Tibial nerve (tissue), 4 donors: ENCODE measurements around the gene FLNC. TPM values are rescaled to one million over a fixed set of nuclear protein-coding genes. Genes with fewer than 3 reads are reported as not detected.

ENCODE experiments used
- DNase-seq, 2 donors: peaks; one replicate each; pipeline ENCODE4 v3.0.0-alpha.2; 2019; ENCODE audit warnings: low spot score in 2 of 2
- H3K27ac ChIP-seq, 4 donors: fragments of 200-600 bp; sonication (generic) in 3 of 4; one replicate each; pipeline ENCODE4 v1.5.1; 2017 to 2019; ENCODE audit warnings: mild to moderate bottlenecking in 1 of 4
- H3K27me3 ChIP-seq, 2 donors: fragments of 200-600 bp; sonication (generic) in 1 of 2; one replicate each; pipeline versions ENCODE4 v1.5.1 to v1.6.0; 2017 to 2019
- H3K36me3 ChIP-seq, 3 donors: fragments of 200-600 bp; sonication (generic); one replicate each; pipeline ENCODE4 v1.5.1; 2018 to 2019
- H3K4me1 ChIP-seq, 4 donors: fragments of 200-600 bp; sonication (generic) in 3 of 4; one replicate each; pipeline ENCODE4 v1.5.1; 2017 to 2019
- H3K4me3 ChIP-seq, 4 donors: fragments of 200-600 bp; sonication (generic) in 3 of 4; one replicate each; pipeline ENCODE4 v1.5.1; 2017 to 2019; ENCODE audit warnings: mild to moderate bottlenecking in 1 of 4, moderate library complexity in 1 of 4
- H3K9me3 ChIP-seq, 4 donors: fragments of 200-600 bp; sonication (generic) in 3 of 4; one replicate each; pipeline ENCODE4 v1.5.1; 2017 to 2019
- CTCF ChIP-seq, 5 experiments: fragments of 200-600 bp in 3 of 5; fragments of 450-650 bp in 2 of 5; sonication (generic) in 3 of 5; IDR thresholded peaks; one replicate each; pipeline ENCODE4 v1.5.1; 2016 to 2019; ENCODE audit warnings: antibody characterized with exemption in 5 of 5, mild to moderate bottlenecking in 3 of 5, moderate library complexity in 2 of 5
- EP300 ChIP-seq, 2 donors: sonication (generic); formaldehyde crosslinking; IDR thresholded peaks; one replicate each; pipeline ENCODE4 v1.6.1; 2017; ENCODE audit warnings: antibody characterized with exemption in 2 of 2, mild to moderate bottlenecking in 1 of 2
- POLR2A ChIP-seq, 2 donors: fragments of 450-650 bp; IDR thresholded peaks; one replicate each; pipeline ENCODE4 v1.6.1; 2017; ENCODE audit warnings: antibody characterized with exemption in 2 of 2, mild to moderate bottlenecking in 2 of 2, moderate library complexity in 2 of 2
- WGBS, 2 donors: methylation state at CpG; one replicate each; pipeline ENCODE4 v1.1.5; 2018; 5-methylcytosine and 5-hydroxymethylcytosine counted together
- total RNA-seq, 4 donors: library from RNA; depleted of rRNA; stranded (reverse); fragments of >200 nt; gene quantifications; one replicate each; pipeline ENCODE4 v1.1.0, GENCODE V29; 2016

Gene FLNC
- total RNA-seq, 4 donors from 2014 or later = 5.5 to 13.5 (median 9.0) TPM

- Histone ChIP-seq H3K36me3 (peaks cover 0 to 71% (median 0%) of the 10 kb centered on the region in 3 donors), H3K27ac (no peak overlapping the region), H3K27me3 (no peaks in the 10 kb centered on the region), H3K4me3 (no peak overlapping the region), H3K4me1 (peaks cover 0 to 5% (median 1%) of the 10 kb centered on the region in 4 donors), H3K9me3 (no peaks in the 10 kb centered on the region)
- DNase-seq = no peak
- TF ChIP-seq POLR2A (IDR thresholded peaks at IDR 0.05) (no peak), CTCF (IDR thresholded peaks at IDR 0.05) (no peak), EP300 (IDR thresholded peaks at IDR 0.05) (no peak)
- WGBS, 2 donors = 84 to 89% methylated on average over 21 to 22 of the region's 23 CpGs
These were observed 23.6 kb downstream of the FLNC start for GRCh38 chr7:128853799-128854198.

GRCh38 chr7:128854396-128854795 is 24.2 kb downstream of the FLNC start:
- H3K27me3 ChIP-seq = no peaks in the 10 kb centered on the region
- no peaks in the 10 kb centered on the region for H3K9me3 ChIP-seq
- H3K4me3 ChIP-seq = no peak overlapping the region
- H3K4me1 ChIP-seq = peaks cover 0 to 11% (median 4%) of the 10 kb centered on the region in 4 donors
- DNase-seq = no peak
- 92 to 96% methylated on average over 12 to 21 of the region's 21 CpGs for WGBS, 2 donors
- H3K27ac ChIP-seq = no peak overlapping the region
- TF ChIP-seq POLR2A (IDR thresholded peaks at IDR 0.05) (no peak), EP300 (IDR thresholded peaks at IDR 0.05) (no peak), CTCF (IDR thresholded peaks at IDR 0.05) (no peak)
- H3K36me3 ChIP-seq = peaks cover 0 to 65% (median 0%) of the 10 kb centered on the region in 3 donors

GRCh38 chr7:128855559-128855958 is 25.4 kb downstream of the FLNC start:
- H3K27ac ChIP-seq = no peak overlapping the region
- H3K4me1 ChIP-seq = peaks cover 0 to 21% (median 8%) of the 10 kb centered on the region in 4 donors
- DNase-seq = no peak
- 83 to 94% methylated on average over 3 of the region's 3 CpGs for WGBS, 2 donors
- H3K9me3 ChIP-seq = no peaks in the 10 kb centered on the region
- no peaks in the 10 kb centered on the region for H3K27me3 ChIP-seq
- TF ChIP-seq EP300 (IDR thresholded peaks at IDR 0.05) (no peak), POLR2A (IDR thresholded peaks at IDR 0.05) (no peak)
- H3K4me3 ChIP-seq = no peak overlapping the region
- H3K36me3 ChIP-seq = peaks cover 0 to 54% (median 0%) of the 10 kb centered on the region in 3 donors

- TF ChIP-seq EP300 (IDR thresholded peaks at IDR 0.05) (no peak), POLR2A (IDR thresholded peaks at IDR 0.05) (no peak), CTCF (IDR thresholded peaks at IDR 0.05) (no peak)
- 82 to 90% methylated on average over 5 to 17 of the region's 17 CpGs for WGBS, 2 donors
- no peaks in the 10 kb centered on the region for H3K9me3 ChIP-seq
- peaks cover 0 to 48% (median 0%) of the 10 kb centered on the region in 3 donors for H3K36me3 ChIP-seq
- no peaks in the 10 kb centered on the region for H3K27me3 ChIP-seq
- no peak overlapping the region for H3K4me3 ChIP-seq
- no peak for DNase-seq
- H3K4me1 ChIP-seq = peaks cover 0 to 26% (median 8%) of the 10 kb centered on the region in 4 donors
- H3K27ac ChIP-seq = no peak overlapping the region
These were observed 26.0 kb downstream of the FLNC start for GRCh38 chr7:128856001-128856718.

GRCh38 chr7:128858380-128859231 is 28.4 kb downstream of the FLNC start:
- Histone ChIP-seq H3K4me1 (peaks cover 0 to 34% (median 10%) of the 10 kb centered on the region in 4 donors), H3K4me3 (no peak overlapping the region), H3K9me3 (no peaks in the 10 kb centered on the region), H3K27me3 (no peaks in the 10 kb centered on the region), H3K27ac (peak overlapping the region in 3 of 4 donors; percentile 34 to 82 (median 79)), H3K36me3 (peaks cover 0 to 26% (median 0%) of the 10 kb centered on the region in 3 donors)
- peak; percentile 56 to 60 for DNase-seq
- TF ChIP-seq POLR2A (IDR thresholded peaks at IDR 0.05) = no peak
- no peak for TF ChIP-seq CTCF (IDR thresholded peaks at IDR 0.05)
- 53 to 56% methylated on average over 13 to 16 of the region's 18 CpGs for WGBS, 2 donors
